ENCODE measurements around the gene YY1.
"Not testable (repeated sequence)": the region's sequence is repeated elsewhere in the genome, so short reads cannot be mapped to it uniquely, and the experiment has no call there.

The YY1 gene

DNA sequence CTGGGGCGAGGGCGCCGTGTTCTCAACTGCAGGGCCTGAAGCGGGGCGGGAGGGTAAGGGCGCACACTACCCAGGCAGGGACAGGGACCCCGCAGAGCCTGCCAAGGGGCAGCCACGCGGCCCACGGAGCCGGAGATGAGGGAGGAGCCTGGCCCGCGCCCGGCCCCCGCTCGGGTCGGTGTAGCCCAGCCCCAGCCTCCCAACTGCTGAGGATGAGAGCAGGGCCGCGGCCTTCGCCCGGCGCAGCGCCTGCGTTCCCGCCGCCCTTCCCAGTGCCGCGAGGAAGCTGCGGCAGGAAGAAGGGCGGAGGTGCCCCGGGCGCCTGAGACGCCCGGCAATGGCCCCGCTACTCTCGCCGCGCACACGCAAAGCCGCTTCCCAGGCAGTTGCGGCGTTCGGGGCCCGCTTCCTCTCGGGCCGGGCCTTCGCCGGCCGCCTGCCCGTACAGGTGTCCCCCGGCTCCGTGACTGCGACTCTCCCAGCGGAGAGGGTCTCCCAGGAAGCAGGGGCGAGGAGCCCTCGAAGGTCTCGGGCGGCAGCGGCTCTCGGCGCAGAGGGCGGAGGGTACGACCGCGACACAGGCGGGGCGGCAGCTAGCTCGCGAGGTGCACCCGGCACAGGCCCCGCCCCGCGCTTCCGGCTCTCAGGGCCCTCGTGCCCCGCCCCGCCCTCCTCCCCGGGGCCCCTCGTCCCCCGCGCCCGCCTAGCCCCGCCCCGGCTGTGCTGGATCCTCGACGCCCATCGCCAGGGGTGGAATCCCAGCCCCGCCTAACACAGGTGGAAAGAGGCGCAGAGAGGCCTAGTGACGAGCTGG is 24.8 kb upstream of the YY1 start:
- peak; percentile 67 for DNase-seq

GRCh38 chr14:100214770-100215083 is 24.2 kb upstream of the YY1 start:
- DNase-seq = no peak

DNA sequence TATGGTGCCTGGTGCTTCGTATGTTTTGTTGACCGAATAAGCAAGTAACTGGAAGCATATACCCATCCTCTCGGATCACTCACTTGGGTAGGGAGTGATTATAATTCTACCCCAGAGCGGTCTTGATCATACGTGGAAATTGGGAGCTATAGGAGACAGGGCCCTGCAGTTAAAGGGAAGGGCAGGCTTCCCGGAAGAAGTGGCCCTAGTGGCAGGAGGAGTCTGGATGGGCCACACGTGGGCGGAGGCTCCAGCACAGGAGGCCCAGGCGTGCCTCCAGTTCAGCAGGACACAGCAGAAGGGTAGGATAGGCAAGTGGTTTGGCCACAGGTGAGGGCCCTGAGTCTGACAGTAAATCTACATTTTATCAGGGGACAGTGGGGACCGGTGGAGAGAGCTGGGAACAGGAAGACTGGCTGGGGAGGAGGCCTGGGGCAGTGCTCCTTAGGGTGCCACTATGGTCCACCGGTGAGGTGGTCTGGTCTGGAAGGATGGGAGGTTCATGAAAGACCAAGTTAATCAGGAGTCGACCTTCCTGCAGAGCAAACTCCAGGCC is 23.5 kb upstream of the YY1 start:
- DNase-seq = no peak

DNA sequence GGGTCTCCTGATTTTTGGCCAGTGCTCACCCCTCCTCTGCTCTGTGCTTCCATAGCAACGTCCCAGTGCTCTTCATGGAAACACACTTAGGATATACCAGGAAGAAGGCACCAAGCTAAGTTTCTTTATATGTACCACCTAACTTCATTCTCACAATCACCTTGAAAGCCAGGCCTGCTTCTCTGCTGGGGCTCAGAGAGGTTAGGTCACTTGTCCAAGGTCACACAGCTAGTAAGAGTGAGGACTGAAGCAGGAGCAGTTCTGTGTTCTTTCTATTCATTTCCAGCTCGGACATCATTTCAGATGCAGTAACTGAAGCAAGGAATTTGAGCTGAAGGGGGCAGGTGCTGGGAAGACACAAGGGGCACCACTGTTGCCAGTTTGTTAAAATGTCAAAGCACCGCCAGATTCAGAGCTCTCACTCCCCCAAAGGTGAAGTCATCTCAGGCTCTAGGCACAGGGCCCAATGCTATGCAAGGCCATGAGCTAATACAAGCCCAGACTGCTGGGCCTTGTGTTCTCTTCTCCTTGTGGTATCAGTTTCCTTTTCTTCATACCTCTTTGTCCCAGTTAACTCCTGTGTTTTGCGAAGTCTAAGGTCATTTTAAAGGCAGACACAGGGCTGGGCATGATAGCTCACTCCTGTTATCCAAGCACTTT is 19.7 kb upstream of the YY1 start:
- DNase-seq = no peak

DNA sequence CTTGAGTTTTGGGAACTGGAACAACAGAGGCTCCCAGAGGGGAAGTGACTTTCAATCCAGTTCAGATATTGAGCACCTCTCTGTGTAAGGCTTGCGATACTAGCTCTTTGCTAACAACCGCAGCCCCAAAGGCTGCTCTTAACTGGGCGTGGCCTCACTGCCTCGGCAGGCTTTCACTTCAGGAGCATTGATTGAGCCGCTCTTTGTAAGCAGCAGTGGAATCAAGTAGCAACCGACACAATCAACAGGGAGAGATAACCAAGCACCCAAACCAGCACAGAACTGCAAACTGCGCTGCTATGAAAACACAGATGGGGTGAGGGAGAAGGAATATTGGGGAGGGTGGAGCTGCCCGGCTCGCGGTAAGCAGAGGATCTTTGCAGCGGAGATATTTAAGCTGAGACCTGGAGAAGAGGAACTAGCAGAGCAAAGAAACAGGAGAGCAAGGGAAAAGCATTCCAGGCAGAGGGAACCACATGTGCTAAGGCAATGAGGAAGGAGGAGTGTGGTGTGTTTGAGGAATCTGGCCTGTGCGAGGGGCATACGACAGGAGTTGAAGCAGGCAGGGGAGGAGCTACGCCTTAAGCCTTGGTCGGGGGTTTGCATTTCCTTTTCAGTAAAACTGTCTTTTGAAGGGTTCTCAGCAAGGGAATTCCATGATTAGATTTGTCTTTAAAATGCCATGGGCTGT is 17.3 kb upstream of the YY1 start:
- no peak for DNase-seq

DNA sequence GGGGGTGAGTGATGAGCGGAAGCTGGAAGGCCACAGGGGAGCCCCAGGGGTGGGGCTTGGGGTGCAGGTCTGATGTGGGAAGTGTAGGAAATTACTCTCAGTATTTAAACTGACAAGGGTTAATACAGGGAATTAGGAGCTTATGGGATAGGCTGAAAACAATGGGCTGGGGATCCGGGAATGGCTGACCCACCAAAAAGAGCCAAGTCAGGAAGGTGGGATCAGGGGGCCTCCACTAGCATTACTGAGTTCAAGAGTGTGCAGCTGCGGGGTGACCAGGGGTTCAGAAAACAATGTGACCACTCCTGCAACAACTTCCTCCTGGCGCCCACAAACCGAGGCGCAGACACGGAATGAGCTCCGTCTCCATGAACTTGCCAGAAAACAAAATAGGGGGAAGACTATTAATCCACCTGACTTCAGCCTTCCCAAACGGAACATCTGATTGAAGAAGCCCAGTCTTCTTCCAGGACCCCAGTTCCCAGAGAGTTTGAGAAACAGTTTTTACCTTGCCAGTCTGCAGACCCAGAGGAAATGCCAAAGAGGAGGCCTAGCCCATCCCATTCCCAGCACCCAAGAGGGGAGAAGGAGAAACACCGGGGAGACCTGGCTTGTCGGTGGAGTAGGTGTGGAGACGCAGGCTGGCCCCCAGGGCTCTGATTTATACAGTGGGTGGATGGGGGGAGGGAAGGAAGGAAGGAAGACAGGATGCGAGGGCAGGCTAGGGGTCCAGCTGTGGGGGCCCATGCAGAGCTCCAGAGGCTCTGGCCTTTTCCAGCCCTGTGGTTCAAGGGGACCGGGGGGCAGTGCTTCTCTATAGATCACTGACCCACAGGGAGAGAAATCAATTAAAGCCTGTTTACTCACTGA is 16.5 kb upstream of the YY1 start:
- DNase-seq = no peak

DNA sequence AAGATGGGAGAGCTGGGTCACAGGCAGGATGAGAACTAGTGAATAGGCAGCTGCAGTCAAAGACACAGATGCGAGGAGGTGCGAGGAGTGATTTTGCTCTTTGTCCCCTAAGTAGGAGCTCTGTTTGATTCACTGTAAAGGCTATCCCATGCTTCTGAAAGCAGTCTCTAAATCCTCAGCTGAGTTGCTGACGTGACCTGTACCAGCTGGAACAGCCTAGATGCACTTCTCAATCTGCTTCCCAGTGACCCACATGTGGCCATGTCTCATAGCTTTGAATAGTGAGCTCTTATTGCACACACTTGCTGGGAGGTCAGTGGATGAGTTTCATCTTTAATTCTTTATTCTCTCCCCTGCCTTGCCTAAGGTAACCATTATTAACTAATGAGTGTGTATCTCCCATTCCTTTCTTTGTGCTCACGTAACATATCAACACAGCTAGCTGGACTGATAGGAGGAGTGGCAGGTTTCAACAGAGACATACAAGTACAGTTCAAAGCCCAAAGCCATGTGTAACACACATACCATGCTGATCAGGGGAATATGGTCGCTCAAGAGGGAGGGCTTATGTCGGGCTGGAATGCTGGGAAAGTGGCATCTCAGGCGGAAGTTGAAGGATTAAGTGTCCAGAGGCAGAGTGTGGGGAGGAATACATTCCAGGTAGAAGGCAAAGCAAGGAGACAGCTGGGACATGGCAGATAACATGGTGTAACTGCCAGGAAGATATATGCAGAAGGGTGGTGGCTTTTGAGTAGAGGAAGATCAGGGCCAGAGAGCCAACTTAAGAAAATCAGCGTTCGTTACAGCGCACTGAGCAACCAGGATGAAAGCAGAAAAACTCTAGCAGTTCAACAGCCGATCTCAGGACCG is 15.4 kb upstream of the YY1 start:
- DNase-seq = no peak

DNA sequence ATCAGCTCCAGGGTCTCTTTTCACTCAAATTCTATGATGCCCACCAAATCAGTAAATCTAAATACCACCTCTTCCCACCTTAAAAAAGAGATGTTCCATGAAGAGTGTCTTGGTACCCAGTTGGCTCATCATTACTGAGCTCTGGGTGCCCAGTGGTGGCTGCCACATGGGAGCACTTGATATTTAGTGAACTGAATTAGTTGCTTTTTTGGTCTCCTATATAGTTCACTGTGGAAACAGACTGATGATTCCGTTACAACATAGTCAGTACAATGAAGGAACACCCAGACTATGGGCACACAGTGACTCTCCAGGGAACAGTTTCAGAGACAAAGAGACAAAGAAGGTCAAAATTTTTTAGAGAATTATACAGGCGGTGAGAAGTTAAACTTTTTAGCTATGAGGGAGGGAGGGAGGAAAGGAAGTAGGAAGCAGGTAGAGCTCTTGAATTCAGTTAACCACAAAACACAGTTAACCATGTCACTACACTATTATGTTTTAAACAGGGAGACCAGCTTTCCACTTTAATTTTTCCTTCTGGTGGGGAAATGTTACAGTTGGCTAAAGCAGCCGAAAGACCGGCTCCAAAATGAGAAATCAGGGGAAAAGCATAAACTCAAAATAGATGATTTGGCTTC is 14.6 kb upstream of the YY1 start:
- no peak for DNase-seq

- DNase-seq = no peak
These were observed 13.8 kb upstream of the YY1 start for GRCh38 chr14:100225169-100225568.

GRCh38 chr14:100230361-100230760 is 8.6 kb upstream of the YY1 start:
- DNase-seq = no peak

GRCh38 chr14:100234511-100234910 is 4.4 kb upstream of the YY1 start:
- DNase-seq = no peak

DNA sequence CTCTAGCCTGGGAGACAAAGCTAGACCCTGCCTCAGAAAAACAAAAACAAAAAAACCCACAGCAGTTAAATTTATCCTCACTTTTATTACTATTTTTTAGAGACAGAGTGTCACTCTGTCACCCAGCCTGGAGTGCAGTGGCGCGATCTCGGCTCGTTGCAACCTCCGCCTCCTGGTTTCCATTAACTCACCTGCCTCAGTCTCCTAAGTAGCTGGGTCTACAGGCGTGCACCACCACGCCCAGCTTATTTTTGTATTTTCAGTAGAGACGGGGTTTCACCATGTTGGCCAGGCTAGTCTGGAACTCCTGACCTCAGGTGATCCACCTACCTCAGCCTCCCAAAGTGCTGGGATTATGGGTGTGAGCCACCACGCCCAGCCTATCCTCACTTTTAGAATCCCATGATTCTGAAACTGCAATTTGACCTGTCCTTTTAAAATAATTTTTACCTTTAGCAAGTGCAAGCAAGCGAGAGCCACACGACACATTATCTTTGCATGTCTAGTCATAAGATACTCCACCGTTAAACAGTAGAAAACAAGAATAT is 2.6 kb upstream of the YY1 start:
- not testable (repeated sequence) for DNase-seq

GRCh38 chr14:100236881-100237280 is 2.1 kb upstream of the YY1 start:
- DNase-seq = no peak

GRCh38 chr14:100237735-100238418 is 1.1 kb upstream of the YY1 start:
- peak; percentile 24 for DNase-seq

- DNase-seq = no peak
These were observed 381 bp downstream of the YY1 start for GRCh38 chr14:100239211-100239839.

GRCh38 chr14:100239840-100240667 is 1.1 kb downstream of the YY1 start:
- DNase-seq = peak; percentile 10

GRCh38 chr14:100240668-100241032 is 1.7 kb downstream of the YY1 start:
- DNase-seq = no peak

DNA sequence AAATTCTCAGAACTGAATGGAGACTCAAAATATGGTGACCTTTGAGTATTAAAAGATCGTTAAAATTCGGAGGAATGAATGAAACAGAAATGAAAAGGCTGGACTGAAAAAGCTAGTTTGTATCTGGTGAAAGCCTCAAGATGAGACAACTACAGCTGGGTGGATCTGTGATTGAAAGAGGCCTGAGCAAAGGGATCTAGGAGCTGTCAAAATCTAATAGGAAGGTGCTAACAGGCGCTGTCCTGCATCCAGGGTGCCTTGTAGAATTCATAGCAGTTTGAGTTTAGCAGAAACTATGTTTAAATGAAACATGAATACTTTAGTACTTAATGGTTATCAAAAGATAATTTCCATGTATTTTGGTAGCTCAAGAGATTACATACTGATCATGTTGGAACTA is 2.3 kb downstream of the YY1 start:
- no peak for DNase-seq

DNA sequence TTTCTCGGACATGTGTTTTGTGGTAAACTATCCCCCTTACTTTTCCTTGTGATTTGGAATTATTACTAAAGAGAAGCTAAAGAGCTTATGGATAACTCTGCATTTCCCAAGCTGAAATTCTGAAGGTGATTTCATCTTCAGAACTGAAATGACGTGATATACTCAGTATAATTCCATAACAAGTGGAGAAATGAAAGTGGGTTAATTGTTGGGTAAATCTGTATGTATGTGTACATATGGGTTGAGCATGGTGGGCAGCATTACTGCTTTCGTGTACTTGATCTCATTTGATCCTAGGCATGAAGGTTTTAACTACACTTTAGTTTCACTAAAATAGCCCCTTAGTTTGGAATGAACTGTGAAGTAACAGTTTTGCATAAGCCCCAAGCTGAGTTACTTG is 4.1 kb downstream of the YY1 start:
- no peak for DNase-seq

All from NCI-H524 treated with DMSO at 0.1 percent for 48 hours (cell line).